ENCODE measurements around the gene TPT1.

Gene TPT1

GRCh38 chr13:45335397-45336024 lies 5.5 kb downstream of the TPT1 start:
- H3K4me3 ChIP-seq (ENCODE audit: low read length): no peak overlapping the region
- no peaks in the 10 kb centered on the region for H3K9me3 ChIP-seq (ENCODE audit: control insufficient read depth, insufficient read depth, low read length)
- DNase-seq (ENCODE audit: low read depth, low spot score): no peak
- H3K4me1 ChIP-seq (ENCODE audit: control insufficient read depth, insufficient read depth, low read length): no peaks in the 10 kb centered on the region
- H3K27me3 ChIP-seq (ENCODE audit: control insufficient read depth, insufficient read depth, low read length): no peaks in the 10 kb centered on the region; the same call in 1 of the 2 replicates
- H3K27ac ChIP-seq (ENCODE audit: low read length): no peak overlapping the region
- H3K36me3 ChIP-seq (ENCODE audit: control insufficient read depth, insufficient read depth, low read length): peaks cover 26% of the 10 kb centered on the region
- WGBS (ENCODE audit: insufficient coverage, insufficient read length): no CpG with 5 or more reads among the region's 3 CpGs

DNA sequence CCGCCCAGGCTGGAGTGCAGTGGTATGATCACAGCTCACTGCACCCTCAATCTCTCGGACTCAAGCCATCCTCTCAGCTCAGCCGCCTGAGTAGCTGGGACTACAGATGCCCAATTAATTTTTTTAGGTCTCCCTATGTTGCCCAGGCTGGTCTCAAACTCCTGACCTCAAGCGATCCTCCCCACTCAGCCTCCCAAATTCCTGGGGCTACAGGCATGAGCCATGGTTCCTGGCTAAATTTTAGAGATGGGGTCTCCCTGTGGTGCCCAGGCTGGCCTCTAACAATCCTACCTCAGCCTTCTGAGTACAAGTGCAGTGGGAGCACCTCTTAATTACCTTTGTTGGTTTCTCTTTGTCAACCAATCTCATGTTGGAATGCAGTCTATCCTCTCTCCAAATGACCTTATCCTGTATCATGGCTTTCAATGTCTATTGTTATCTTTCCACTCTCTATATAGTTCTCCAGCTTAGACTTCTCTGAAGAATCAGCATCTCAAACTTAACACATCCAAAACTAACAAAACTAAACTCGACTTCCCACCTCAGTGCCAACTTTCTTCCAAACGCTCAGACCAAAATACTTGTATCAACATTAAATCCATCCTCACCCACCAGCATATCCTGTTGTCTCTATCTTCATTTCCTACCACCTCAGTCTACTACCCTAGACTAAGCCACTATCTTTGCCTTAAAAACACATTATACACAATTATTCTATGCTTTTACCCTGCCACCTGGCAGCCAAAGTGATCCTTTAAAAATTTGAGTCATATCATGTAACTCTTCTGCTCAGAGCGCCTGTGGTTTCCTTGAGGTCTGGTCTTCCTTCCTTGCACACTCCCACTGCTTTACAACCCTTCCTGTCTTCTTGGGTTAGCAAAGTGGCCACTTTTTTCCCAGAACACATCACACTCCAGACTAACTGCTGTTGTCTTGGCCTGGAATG lies 6.7 kb downstream of the TPT1 start:
- no peak overlapping the region for H3K27ac ChIP-seq (ENCODE audit: low read length)
- peaks cover 26% of the 10 kb centered on the region for H3K36me3 ChIP-seq (ENCODE audit: control insufficient read depth, insufficient read depth, low read length)
- no peaks in the 10 kb centered on the region for H3K9me3 ChIP-seq (ENCODE audit: control insufficient read depth, insufficient read depth, low read length)
- WGBS (ENCODE audit: insufficient coverage, insufficient read length): 100% methylated on average over 2 of the region's 7 CpGs
- no peak for DNase-seq (ENCODE audit: low read depth, low spot score)
- no peaks in the 10 kb centered on the region; the same call in 1 of the 2 replicates for H3K27me3 ChIP-seq (ENCODE audit: control insufficient read depth, insufficient read depth, low read length)
- no peaks in the 10 kb centered on the region for H3K4me1 ChIP-seq (ENCODE audit: control insufficient read depth, insufficient read depth, low read length)
- no peak overlapping the region for H3K4me3 ChIP-seq (ENCODE audit: low read length)

GRCh38 chr13:45333251-45333976 lies 7.6 kb downstream of the TPT1 start:
- WGBS (ENCODE audit: insufficient coverage, insufficient read length): no CpG with 5 or more reads among the region's 3 CpGs
- no peaks in the 10 kb centered on the region; the same call in 1 of the 2 replicates for H3K27me3 ChIP-seq (ENCODE audit: control insufficient read depth, insufficient read depth, low read length)
- no peaks in the 10 kb centered on the region for H3K4me1 ChIP-seq (ENCODE audit: control insufficient read depth, insufficient read depth, low read length)
- H3K27ac ChIP-seq (ENCODE audit: low read length): no peak overlapping the region
- no peaks in the 10 kb centered on the region for H3K9me3 ChIP-seq (ENCODE audit: control insufficient read depth, insufficient read depth, low read length)
- no peak for DNase-seq (ENCODE audit: low read depth, low spot score)
- no peak overlapping the region for H3K4me3 ChIP-seq (ENCODE audit: low read length)
- H3K36me3 ChIP-seq (ENCODE audit: control insufficient read depth, insufficient read depth, low read length): peaks cover 24% of the 10 kb centered on the region

DNA sequence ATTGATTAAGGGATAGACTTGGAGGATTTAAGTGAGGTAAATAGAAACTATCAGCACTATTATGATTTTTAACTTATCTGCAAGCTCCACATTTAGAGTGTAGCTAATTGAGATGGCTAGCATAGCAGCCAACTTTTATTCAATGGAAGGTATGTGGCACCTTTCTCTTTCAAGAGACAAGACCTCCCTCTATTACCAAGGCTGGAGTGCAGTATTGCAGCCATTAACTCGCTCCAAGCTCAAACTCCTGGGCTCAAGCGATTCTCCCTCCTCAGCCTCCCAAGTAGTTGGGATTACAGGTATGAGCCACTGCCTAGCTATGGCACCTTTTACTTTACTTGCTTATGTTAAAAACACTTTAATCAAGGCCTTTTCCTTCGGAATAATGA lies 8.2 kb downstream of the TPT1 start:
- Histone ChIP-seq H3K27ac (ENCODE audit: low read length) (no peak overlapping the region), H3K4me3 (ENCODE audit: low read length) (no peak overlapping the region), H3K4me1 (ENCODE audit: control insufficient read depth, insufficient read depth, low read length) (no peaks in the 10 kb centered on the region), H3K36me3 (ENCODE audit: control insufficient read depth, insufficient read depth, low read length) (peaks cover 18% of the 10 kb centered on the region), H3K9me3 (ENCODE audit: control insufficient read depth, insufficient read depth, low read length) (no peaks in the 10 kb centered on the region), H3K27me3 (ENCODE audit: control insufficient read depth, insufficient read depth, low read length) (no peaks in the 10 kb centered on the region; the same call in 1 of the 2 replicates)
- no CpG with 5 or more reads among the region's 3 CpGs for WGBS (ENCODE audit: insufficient coverage, insufficient read length)
- DNase-seq (ENCODE audit: low read depth, low spot score): no peak

- H3K27ac ChIP-seq (ENCODE audit: low read length): no peak overlapping the region
- peaks cover 15% of the 10 kb centered on the region for H3K36me3 ChIP-seq (ENCODE audit: control insufficient read depth, insufficient read depth, low read length)
- no peaks in the 10 kb centered on the region; the same call in 1 of the 2 replicates for H3K27me3 ChIP-seq (ENCODE audit: control insufficient read depth, insufficient read depth, low read length)
- H3K4me3 ChIP-seq (ENCODE audit: low read length): no peak overlapping the region
- no peak for DNase-seq (ENCODE audit: low read depth, low spot score)
- H3K4me1 ChIP-seq (ENCODE audit: control insufficient read depth, insufficient read depth, low read length): no peaks in the 10 kb centered on the region
- whole genome bisulfite sequencing (ENCODE audit: insufficient coverage, insufficient read length): no CpG with 5 or more reads among the region's 2 CpGs
- no peaks in the 10 kb centered on the region for H3K9me3 ChIP-seq (ENCODE audit: control insufficient read depth, insufficient read depth, low read length)
Observed at GRCh38 chr13:45332036-45332830, 8.8 kb downstream of the TPT1 start.

DNA sequence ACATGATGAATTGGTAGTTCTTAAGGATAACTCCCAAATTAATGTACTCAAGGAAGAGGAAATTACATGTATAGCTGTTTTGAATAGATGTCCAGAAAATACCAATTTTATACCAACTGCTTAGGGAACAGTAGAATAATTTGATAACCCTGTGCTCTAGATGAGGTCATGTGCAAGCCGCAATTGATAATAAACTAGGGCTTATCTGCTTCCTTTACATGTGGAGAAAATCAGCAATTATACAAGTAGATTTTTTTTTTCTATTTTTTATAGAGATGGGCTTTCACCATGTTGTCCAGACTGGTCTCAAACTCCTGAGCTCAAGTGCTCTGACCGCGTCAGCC lies 9.3 kb downstream of the TPT1 start:
- no peak overlapping the region for H3K27ac ChIP-seq (ENCODE audit: low read length)
- WGBS (ENCODE audit: insufficient coverage, insufficient read length): no CpG with 5 or more reads among the region's 3 CpGs
- H3K4me3 ChIP-seq (ENCODE audit: low read length): no peak overlapping the region
- no peak for DNase-seq (ENCODE audit: low read depth, low spot score)
- no peaks in the 10 kb centered on the region for H3K9me3 ChIP-seq (ENCODE audit: control insufficient read depth, insufficient read depth, low read length)
- H3K27me3 ChIP-seq (ENCODE audit: control insufficient read depth, insufficient read depth, low read length): no peaks in the 10 kb centered on the region; the same call in 1 of the 2 replicates
- peaks cover 12% of the 10 kb centered on the region for H3K36me3 ChIP-seq (ENCODE audit: control insufficient read depth, insufficient read depth, low read length)
- no peaks in the 10 kb centered on the region for H3K4me1 ChIP-seq (ENCODE audit: control insufficient read depth, insufficient read depth, low read length)

DNA sequence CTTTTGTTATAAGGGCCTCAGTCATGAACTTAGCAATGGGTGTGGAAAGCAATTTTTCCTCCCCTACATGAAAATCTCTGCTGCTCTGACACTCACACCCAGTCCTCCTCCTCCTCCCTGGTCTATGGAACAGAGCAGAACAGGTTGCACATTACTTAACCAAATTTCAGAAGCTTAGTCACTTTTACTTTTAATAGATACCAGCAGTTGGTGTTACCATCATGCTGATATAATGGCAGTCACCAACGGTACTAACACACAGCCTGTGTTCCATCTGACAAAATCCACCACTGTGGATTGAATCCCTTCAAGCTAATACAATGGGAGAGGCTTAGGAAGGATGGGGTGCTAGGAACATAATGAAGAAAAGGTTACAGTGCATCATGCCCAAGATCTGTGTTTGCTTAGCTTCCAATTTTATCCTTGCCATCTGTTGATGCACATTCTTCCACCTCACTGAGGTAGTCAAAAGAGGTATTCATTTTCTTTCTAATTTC lies 9.8 kb downstream of the TPT1 start:
- Histone ChIP-seq H3K27me3 (ENCODE audit: control insufficient read depth, insufficient read depth, low read length) (no peaks in the 10 kb centered on the region; the same call in 1 of the 2 replicates), H3K4me3 (ENCODE audit: low read length) (no peak overlapping the region), H3K27ac (ENCODE audit: low read length) (no peak overlapping the region), H3K4me1 (ENCODE audit: control insufficient read depth, insufficient read depth, low read length) (no peaks in the 10 kb centered on the region), H3K9me3 (ENCODE audit: control insufficient read depth, insufficient read depth, low read length) (no peaks in the 10 kb centered on the region), H3K36me3 (ENCODE audit: control insufficient read depth, insufficient read depth, low read length) (peaks cover 8% of the 10 kb centered on the region)
- DNase-seq (ENCODE audit: low read depth, low spot score): no peak
- WGBS (ENCODE audit: insufficient coverage, insufficient read length): no CpG with 5 or more reads among the region's 1 CpG

- no peaks in the 10 kb centered on the region for H3K4me1 ChIP-seq (ENCODE audit: control insufficient read depth, insufficient read depth, low read length)
- no CpG with 5 or more reads among the region's 3 CpGs for WGBS (ENCODE audit: insufficient coverage, insufficient read length)
- no peak overlapping the region for H3K4me3 ChIP-seq (ENCODE audit: low read length)
- no peak for DNase-seq (ENCODE audit: low read depth, low spot score)
- no peaks in the 10 kb centered on the region for H3K9me3 ChIP-seq (ENCODE audit: control insufficient read depth, insufficient read depth, low read length)
- H3K36me3 ChIP-seq (ENCODE audit: control insufficient read depth, insufficient read depth, low read length): no peaks in the 10 kb centered on the region
- H3K27ac ChIP-seq (ENCODE audit: low read length): no peak overlapping the region
- no peaks in the 10 kb centered on the region for H3K27me3 ChIP-seq (ENCODE audit: control insufficient read depth, insufficient read depth, low read length)
Observed at GRCh38 chr13:45328661-45329111, 12.3 kb downstream of the TPT1 start.

GRCh38 chr13:45327253-45327955 lies 13.6 kb downstream of the TPT1 start:
- H3K9me3 ChIP-seq (ENCODE audit: control insufficient read depth, insufficient read depth, low read length): no peaks in the 10 kb centered on the region
- no peak overlapping the region for H3K4me3 ChIP-seq (ENCODE audit: low read length)
- no CpG with 5 or more reads among the region's 9 CpGs for WGBS (ENCODE audit: insufficient coverage, insufficient read length)
- no peak for DNase-seq (ENCODE audit: low read depth, low spot score)
- no peaks in the 10 kb centered on the region for H3K36me3 ChIP-seq (ENCODE audit: control insufficient read depth, insufficient read depth, low read length)
- H3K27ac ChIP-seq (ENCODE audit: low read length): no peak overlapping the region
- no peaks in the 10 kb centered on the region for H3K4me1 ChIP-seq (ENCODE audit: control insufficient read depth, insufficient read depth, low read length)
- H3K27me3 ChIP-seq (ENCODE audit: control insufficient read depth, insufficient read depth, low read length): no peaks in the 10 kb centered on the region
